Middle frontal gyrus (tissue), 1 donor: ENCODE measurements around the gene SLC25A14.
"Not testable (repeated sequence)": the region's sequence is repeated elsewhere in the genome, so short reads cannot be mapped to it uniquely, and the experiment has no call there.

Source experiments
- DNase-seq: peaks from one replicate; pipeline ENCODE4 v3.0.0-alpha.2; 2015; ENCODE audit warnings: low spot score; ENCODE audit errors: extremely low spot score

SLC25A14 gene, protein sequence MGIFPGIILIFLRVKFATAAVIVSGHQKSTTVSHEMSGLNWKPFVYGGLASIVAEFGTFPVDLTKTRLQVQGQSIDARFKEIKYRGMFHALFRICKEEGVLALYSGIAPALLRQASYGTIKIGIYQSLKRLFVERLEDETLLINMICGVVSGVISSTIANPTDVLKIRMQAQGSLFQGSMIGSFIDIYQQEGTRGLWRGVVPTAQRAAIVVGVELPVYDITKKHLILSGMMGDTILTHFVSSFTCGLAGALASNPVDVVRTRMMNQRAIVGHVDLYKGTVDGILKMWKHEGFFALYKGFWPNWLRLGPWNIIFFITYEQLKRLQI

DNA sequence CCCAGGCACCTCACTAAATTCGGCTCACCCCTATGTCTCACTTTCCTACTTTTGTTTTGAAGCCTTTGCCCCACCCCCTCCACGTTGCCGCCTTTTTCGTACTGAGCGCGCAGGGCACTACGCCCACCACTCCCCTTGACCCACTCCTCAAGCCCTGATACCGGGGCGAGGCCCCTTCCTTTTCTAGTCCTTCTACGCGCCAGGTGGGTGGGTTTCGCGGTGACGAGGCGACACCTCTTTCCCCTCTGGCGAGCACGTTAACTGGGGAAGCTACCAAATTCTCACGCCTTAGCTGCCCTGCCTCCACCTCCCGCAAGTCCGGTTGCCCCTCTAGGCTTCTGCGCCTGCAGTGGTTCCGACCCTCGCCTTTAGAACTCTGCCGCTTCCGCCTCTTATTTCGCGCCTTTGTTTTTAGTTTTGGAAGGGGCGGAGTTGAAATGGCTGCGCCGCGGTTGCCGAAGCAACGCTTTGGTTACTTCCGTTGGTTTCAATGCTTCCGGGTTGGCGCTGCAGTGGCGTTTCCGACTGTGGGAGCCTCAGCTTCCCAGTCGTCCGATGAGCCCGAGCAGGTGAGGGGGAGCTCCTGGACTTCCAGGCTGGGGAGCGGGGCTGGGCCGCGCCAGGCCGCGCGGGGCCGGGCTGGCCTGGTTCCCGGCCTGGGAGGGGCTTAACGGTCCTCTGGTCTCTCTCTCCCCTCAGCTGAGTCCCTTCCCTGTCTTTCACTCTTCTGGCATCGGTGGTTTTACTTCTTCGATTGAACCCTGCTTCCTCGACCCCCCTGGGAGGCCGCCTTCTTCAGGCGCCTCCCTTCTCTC is at the start of gene SLC25A14:
Gene SLC25A14 (plus strand): TSS at position 512 of the 815 bp plus-strand sequence. CDS start 360 bp downstream, outside the sequence.
- peak; percentile 29 for DNase-seq

DNA sequence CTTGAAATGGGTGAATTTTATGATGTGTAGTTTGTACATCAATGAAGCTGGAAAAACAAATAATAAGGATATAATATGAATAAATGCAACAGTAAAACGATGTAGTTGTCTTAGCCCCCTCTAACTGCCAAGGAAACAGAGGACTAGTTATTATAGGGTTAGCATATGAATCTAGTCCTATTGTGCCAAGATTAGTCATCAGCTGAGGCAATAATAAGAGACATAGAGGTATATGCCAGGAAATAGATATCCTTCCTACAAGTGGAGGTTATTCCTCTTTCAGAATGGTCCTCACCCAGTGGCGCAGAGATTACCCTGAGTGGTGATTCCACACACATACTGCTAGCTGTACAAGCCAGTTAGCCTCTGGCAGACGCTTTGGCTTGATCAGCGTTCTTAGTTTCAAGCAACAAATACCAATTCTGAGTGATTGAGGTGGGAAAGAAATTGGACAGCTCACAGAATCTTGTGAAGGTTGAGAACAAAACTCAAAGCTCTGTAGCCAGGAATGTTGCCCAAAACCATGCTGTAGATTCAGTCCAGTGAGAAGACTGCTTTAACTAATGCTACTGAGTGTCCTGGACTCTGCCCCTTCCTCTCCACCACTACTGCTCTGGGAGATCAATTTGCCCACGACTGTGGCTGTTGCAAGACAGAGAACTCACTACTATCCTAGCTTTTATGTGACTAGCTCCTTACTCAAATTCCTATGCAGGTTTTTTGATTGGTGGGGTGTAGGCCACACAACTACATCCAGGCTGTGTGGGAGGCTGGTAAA is 44.0 kb upstream of the SLC25A14 start:
- DNase-seq: no peak

DNA sequence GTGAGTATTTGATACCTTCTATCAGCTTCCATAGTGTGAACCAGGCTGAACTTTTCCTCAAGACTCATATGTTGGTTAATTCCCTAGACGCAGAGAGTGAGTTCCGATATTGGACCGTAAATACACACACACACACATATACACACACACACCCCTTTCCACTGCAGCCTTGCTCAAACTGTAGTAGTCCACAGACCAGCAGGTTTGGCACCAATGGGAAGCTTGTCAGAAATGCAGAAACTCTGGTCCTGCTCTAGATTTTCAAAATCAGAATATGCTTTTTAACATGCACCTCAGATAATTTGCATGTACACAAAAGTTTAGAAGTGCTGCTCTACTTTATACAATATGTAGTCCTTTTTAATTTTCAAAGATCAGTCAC is 43.4 kb upstream of the SLC25A14 start:
- no peak for DNase-seq

DNA sequence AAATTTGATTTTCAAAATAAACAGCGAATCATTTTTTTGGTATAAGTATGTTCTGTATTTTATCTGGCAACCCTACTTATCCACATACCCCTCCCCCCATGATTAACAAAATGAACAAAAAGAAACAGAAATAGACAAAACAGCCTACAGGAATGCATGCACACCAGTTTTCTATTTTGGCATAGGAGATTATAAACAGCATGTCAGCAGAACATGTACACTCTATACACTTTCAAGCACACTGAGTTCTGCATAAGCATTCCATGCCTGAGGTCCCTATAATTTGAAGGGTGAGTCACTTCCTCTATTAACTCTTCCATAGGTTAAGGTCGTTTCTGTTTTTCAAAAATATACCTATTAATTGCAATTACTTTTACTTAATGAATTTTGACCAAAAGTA is 43.0 kb upstream of the SLC25A14 start:
- no peak for DNase-seq

DNA sequence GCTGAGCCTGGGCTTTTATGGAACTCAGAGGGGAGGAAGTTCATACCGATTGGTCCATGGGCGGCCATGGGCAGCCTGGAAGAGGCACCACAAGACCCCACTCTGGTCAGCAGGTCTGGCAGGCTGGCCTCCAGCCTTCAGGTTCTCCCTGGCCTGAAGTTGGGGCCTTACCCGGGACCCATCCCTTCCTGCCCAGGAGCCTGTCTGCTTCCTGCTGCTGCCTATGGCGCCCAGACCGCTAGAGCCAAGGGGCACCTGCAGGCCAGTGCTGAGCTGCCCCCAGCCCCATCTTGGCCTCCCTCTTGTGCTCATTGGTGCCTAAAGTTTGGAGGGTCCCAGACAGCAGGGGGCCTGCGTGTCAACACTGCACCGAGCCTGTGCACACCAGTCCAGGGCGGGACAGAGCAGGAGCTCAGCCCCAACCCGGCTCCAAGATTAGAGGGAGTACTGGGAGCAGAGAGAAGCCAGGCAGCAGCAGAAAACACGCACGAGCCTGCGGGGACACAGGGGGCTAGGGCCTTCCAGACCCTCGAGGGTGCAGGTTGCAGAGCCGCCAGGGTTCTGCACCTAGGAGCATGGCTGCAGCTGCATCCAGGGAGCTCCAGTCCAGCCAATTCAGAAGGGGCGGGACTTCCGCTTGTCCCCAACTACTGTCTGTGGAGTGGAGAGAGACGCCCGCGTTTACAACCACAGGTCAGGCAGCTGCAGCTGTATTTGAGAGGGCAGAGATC is 40.3 kb upstream of the SLC25A14 start:
- DNase-seq: no peak

DNA sequence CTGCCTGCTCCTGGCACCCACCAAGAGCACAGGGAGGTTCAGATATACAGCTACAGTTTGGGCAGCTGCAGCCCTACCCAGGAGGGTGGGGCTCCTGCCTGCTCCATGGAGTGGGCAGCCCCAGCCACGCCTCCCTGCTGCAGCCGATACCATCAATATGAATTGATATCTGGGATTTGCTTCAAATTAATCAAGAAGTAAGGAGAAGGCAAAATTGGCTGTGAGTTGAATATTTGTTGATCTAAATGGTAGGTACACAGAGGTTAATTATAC is 39.8 kb upstream of the SLC25A14 start:
- no peak for DNase-seq

DNA sequence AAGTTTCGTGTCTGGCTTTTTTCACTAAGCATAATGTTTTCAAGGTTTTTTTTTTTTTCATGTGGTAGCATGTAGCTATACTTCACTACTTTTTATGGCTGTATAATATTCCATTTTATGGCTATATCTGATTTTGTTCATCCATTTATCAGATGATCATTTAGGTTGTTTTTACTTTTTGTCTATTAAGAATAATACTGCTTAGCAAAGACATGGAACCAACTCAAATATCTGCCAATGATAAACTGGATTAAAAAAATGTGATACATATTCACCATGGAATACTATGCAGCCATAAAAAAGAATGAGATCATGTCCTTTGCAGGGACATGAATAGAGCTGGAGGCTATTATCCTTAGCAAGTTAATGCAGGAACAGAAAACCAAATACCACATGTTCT is 38.3 kb upstream of the SLC25A14 start:
- no peak for DNase-seq

DNA sequence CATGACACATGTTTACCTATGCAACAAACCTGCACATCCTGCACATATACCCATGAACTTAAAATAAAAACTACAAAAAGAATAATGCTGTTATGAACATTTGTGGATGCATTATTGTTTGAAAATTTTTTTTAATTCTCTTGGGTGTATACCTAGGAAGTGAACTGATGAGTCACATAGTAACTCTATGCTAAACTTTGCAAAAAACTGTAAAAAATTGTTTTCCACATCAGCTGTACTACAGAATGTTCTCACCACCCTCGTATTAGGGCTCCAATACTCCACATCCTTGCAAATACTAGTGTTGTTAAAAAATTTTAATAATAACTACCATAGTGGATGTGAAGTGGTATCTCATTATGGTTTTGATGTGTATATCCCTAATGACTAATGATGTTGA is 37.7 kb upstream of the SLC25A14 start:
- no peak for DNase-seq

DNA sequence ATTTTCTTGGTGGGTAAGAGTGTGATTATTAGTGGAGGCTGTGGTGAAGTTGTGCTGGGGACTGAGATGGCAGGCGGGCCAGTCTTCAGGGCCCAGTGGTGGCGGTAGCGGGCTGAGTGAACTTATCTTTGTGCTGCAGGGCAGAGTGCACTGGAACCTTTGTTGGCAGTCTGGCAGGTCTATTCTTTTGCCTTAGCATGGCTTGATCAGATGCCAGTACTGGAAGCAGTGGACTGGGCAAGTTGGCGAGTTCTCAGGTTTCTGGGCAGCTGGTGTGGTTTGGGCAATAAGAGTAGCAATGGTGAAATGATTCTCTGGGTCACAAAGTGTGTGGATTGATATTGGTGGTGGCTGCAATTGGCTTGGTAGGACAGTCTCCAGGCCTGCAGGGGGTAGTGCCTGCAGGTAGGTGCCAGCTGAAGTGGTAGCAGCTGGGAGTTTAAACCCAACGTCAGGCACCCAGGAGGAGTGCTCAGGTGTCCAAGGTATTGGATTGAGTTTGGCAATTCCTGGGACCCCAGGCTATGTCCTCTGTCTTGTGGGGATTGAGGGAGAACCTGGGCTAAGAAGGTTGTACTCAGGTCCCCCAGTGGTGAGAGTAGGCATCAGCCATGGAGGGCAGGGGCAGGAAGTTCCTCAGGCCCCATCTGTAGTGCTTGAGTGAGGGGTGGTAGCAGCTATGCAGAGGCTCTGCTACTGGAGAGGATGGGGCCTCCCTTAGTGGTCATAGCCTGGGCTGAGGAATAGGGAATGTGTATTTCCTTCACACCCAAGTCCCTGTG is 34.9 kb upstream of the SLC25A14 start:
- DNase-seq: no peak

DNA sequence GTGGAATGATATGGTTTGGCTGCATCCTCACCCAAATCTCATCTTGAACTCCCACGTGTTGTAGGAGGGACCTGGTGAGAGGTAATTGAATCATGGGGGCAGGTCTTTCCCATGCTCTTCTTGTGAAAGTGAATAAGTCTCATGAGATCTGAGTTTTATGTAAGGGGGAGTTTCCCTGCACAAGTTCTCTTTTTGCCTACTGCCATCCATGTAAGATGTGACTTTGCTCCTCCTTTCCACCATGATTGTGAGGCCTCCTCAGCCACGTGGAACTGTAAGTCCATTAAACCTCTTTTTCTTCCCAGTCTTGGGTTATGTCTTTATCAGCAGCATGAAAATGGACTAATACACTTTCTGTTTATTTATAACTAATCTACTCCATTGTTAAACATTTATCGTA is 19.8 kb upstream of the SLC25A14 start:
- not testable (repeated sequence) for DNase-seq

DNA sequence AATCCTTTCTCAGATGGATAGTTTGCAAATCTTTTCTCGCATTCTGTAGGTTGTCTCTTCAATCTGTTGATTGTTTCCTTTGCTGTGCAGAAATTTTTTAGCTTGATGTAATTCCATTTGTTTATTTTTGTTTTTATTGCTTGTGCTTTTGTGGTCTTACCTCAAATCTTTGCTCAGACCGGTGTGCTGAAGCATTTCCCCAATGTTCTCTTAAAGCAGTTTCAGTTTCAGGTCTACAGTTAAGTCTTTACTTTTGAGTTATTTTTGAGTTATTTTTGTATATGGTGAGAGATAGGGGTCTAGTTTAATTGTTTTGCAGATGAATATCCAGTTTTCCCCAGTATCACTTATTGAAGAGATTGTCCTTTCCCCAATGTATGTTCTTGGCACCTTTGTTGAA is 18.2 kb upstream of the SLC25A14 start:
- DNase-seq: no peak

DNA sequence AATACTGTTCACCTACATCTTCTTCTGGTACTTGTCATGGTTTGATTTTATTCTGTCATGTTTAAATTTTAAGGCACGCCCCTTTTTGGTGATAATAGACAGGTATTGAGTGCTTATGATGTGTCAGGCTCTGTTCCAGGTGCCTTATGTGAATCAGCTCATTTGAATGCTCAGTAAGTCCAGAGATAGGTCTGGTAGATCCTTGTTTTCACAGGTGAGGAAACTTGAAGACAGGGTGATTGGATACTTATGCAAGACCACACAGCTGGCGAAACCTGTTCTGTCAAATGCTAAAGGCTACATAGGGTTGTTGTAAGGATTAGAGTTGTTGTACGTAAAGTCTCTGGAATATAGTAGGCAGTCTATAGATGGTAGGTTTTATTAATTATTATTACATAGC is 9.6 kb upstream of the SLC25A14 start:
- DNase-seq: no peak

DNA sequence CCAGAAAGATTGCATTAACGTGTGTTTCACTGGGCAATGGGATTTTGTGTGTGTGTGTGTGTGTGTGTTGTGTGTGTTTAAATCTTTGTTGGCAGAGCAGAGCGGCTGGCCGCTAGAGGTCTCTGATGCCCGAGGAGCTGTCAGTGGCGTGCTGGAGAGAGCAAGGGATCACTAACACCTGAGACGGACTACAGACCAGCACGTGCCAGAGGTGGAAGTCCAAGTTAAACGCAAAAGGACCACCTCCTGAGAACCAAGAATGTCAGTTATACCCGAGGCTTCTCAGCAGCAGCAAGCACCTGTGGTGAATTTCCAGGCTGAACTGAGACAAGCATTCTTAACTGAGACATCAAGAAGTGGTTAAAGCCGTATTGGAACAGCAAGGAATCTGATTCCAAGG is 9.0 kb upstream of the SLC25A14 start:
- DNase-seq: no peak

DNA sequence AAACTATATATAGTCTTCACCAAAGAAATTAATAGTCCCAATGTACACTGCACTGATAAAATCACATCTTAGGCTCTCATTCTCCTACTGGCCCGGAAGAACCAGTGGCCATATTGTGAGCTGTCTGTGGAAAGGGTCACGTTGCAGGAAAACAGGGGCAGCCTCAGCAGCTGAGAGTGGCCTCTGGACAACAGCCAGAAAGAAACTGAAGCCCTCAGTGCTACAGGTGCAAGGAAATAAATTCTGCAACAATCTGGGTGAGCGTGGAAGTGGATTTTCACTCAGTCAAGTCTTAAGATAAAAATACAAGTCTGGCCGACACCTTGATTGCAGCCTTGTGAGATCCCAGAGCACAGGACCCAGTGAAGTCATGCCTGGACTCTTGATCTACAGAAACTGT is 3.2 kb upstream of the SLC25A14 start:
- DNase-seq: no peak

DNA sequence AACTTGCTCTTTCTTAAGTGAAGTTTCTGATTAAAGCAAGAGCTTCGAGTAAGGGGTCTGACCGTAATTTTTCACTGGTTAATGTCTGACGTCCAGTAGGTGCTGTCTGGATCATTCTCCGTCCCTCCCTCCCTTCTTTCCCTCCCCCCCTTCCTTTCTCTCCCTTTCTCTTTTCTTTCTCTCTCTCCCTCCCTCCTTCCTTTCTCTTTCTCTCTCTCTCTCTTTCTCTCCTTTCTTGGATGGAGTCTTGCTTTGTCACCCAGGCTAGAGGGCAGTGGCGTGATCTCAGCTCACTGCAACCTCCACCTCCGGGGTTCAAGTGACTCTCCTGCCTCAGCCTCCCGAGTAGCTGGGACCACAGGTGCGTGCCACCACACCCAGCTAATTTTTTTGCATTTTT is 850 bp upstream of the SLC25A14 start:
- not testable (repeated sequence) for DNase-seq

DNA sequence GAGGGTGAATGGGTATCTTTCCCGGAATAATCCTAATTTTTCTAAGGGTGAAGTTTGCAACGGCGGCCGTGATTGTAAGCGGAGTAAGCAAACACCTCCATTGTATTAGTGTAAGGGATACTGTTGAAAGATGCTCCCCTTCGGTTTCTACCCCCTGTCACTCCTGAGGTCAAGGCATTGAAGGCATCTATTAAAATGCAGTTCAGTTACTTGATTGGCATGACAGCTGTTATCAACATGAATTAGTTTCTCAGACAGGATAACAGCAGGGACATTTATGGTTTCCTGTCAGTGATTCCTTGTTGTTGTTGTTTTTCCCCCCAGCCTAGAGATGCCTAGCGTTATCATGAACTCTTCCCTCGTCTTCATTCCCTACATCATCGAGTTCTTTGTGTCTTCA is 552 bp downstream of the SLC25A14 start:
- no peak for DNase-seq

DNA sequence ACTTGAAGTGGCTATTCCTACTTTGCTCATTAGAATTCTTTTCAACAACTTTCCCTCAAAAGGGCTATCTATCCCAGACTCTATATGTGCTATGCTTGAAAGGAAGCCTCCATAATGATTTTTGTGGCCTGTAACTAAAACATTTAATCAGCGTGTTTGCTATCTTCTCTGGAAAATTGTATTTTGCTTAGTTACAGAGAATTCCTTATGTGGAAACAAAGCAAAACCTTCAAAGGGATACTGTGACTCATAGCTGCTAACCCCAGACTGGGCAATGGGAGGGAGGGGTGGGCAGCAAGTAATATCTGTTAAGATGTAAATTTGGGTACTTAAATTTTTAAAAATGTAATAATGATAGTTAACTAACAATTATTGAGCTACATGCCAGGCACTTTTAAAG is 3.7 kb downstream of the SLC25A14 start:
- no peak for DNase-seq

DNA sequence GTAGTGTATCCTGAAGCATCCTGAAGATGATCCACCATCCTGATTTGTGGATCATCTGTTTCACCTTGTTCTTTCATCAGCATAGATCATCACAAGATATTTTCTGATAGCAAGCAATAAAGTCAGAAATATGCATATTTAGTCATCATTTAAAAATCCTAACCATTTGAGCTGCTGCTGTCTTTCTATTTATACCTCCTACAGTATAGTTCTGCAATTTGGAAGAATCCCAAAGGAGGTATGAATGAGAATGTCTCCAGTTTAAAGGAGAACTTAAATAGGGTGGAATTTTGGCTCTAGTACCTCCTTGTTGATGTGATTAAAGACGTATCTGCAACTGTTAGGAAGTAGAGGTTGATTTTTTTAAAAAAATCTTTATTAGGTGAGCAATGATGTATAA is 7.6 kb downstream of the SLC25A14 start:
- DNase-seq: no peak

DNA sequence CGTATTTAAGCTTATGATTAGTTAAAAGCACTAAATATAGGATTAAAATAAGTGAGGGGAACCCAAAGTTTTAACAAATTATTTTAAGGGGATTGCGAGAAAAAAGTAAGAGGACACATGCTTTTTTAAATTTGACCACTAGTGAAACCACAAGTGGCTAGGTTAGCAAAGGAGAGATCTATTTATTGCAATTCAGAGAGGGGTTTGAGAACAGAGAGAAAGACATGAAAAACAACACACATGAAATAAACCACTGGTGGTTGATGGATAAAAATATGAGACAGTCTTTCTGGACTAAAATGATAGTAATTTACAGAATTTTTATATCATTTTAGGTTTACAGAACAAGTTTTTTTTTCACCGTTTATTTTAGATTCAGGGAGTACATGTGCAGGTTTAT is 11.8 kb downstream of the SLC25A14 start:
- DNase-seq: no peak

DNA sequence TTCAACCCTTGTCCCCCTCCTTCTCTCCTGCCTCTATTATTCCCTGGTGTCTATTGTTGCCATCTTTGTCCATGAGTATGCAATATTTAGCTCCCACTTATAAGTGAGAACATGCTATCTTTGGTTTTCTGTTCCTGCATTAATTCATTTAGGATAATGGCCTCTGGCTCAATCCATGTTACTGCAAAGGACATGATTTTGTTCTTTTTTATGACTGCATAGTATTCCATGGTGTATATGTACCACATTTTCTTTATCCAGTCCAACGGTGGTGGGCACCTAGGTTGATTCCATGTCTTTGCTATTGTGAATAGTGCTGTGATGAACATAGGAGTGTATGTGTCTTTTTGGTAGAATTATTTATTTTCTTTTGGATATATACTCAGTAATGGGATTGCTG is 12.3 kb downstream of the SLC25A14 start:
- not testable (repeated sequence) for DNase-seq

DNA sequence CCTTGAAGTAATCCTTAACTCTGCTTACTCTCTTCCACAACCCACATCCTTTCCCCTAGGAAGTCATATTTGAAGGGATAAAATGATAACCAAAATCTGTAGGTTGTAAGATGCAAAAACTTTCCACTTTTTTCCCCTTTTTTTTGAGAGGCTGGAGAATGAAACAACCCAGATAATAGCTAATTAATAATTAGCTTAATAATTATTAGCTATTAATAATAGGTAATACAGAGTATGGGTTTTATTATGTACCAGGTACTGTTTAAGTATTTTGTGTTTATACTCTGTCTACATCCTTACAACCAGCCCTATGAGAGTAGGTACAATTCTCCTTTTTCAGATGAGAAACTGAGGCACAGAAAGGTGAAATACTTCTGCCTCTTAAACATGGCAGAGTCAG is 36.4 kb downstream of the SLC25A14 start:
- no peak for DNase-seq
